SH-SY5Y (cell line): ENCODE measurements around the gene ZNF26.

ENCODE experiments used
- GATA2 ChIP-seq: IDR thresholded peaks from 2 replicates; pipeline ENCODE4 v1.6.1; 2011; ENCODE audit warnings: mild to moderate bottlenecking, low read depth, low read length
- GATA3 ChIP-seq: IDR thresholded peaks from 2 replicates; pipeline ENCODE4 v1.6.1; 2011; ENCODE audit warnings: low read depth, mild to moderate bottlenecking, low read length, moderate library complexity

GRCh38 chr12:133057446-133057845 lies 71.3 kb downstream of the ZNF26 start:
- TF ChIP-seq GATA2: no peak
- no peak for TF ChIP-seq GATA3
